K562 (cell line): ENCODE results near the gene RAB13. TPM values are rescaled to one million over a fixed set of nuclear protein-coding genes. Genes with fewer than 3 reads are reported as not detected.
A peak's percentile ranks its signal among the peaks of the same experiment; 100 is the strongest.

ENCODE experiments used
- BDP1 ChIP-seq: IDR thresholded peaks from 3 replicates; pipeline ENCODE4 v1.6.1; 2011; ENCODE audit not compliant: insufficient read length, insufficient read depth
- C11orf30 ChIP-seq: fragments of 450-650 bp; IDR thresholded peaks from 2 replicates; pipeline ENCODE4 v1.6.1; 2016; ENCODE audit warnings: low read depth, mild to moderate bottlenecking
- CREB1 ChIP-seq, 2 experiments: sonication (generic) in 1 of 2; formaldehyde crosslinking in 1 of 2; IDR thresholded peaks; 2 replicates each; pipeline versions ENCODE4 v1.6.1 to v1.8.0; 2012 to 2022; ENCODE audit warnings: inconsistent platforms in 1 of 2, mild to moderate bottlenecking in 1 of 2, missing genetic modification reagents in 1 of 2, moderate library complexity in 1 of 2
- E2F1 ChIP-seq: sonication (generic); formaldehyde crosslinking; IDR thresholded peaks from 2 replicates; pipeline ENCODE4 v1.8.1; 2023; ENCODE audit warnings: mild to moderate bottlenecking, missing genetic modification reagents, moderate library complexity
- HDAC1 ChIP-seq, 2 experiments: fragments of 450-650 bp; IDR thresholded peaks; 2 replicates each; pipeline ENCODE4 v1.6.1; 2016 to 2017; ENCODE audit warnings: inconsistent platforms in 1 of 2, mild to moderate bottlenecking in 1 of 2, moderate library complexity in 1 of 2
- HMGXB4 ChIP-seq: sonication (generic); formaldehyde crosslinking; IDR thresholded peaks from 2 replicates; pipeline ENCODE4 v1.8.1; 2023; ENCODE audit warnings: mild to moderate bottlenecking, missing genetic modification reagents
- NR4A1 ChIP-seq, 2 experiments: fragments of 250-450 bp in 1 of 2; fragments of 450-650 bp in 1 of 2; sonication (Bioruptor Pico) in 1 of 2; IDR thresholded peaks; 2 replicates each; pipeline versions ENCODE4 v1.4.0 to v1.6.1; 2016 to 2020; ENCODE audit warnings: mild to moderate bottlenecking in 2 of 2, missing compliant biosample characterization in 1 of 2, missing genetic modification characterization in 1 of 2, moderate library complexity in 1 of 2
- PHF8 ChIP-seq: fragments of 200-600 bp; sonication (generic); IDR thresholded peaks from 2 replicates; pipeline ENCODE4 v1.6.1; 2012; ENCODE audit warnings: mixed run types, mild to moderate bottlenecking, inconsistent platforms, low read length, moderate library complexity, borderline replicate concordance
- RB1 ChIP-seq: fragments of 450-650 bp; IDR thresholded peaks from 2 replicates; pipeline ENCODE4 v1.6.1; 2017; ENCODE audit warnings: low read depth, mild to moderate bottlenecking
- RNF2 ChIP-seq: sonication (generic); IDR thresholded peaks from 2 replicates; pipeline ENCODE4 v1.6.1; 2016
- SNAPC5 ChIP-seq: fragments of 250-450 bp; sonication (Bioruptor Pico); IDR thresholded peaks from 2 replicates; pipeline ENCODE4 v1.8.0; 2021; ENCODE audit warnings: moderate library complexity, mild to moderate bottlenecking, inconsistent platforms
- TRIM24 ChIP-seq, 2 experiments: fragments of 450-650 bp; IDR thresholded peaks; 2 replicates each; pipeline ENCODE4 v1.6.1; 2016
- ZBTB1 ChIP-seq: sonication (generic); formaldehyde crosslinking; IDR thresholded peaks from 2 replicates; pipeline ENCODE4 v1.8.1; 2023; ENCODE audit warnings: missing genetic modification reagents, low read depth, mild to moderate bottlenecking, borderline replicate concordance
- polyA plus RNA-seq, 8 experiments: library from polyadenylated mRNA; depleted of rRNA in 4 of 8; stranded (reverse) in 5 of 8; unstranded in 3 of 8; fragments of >200 nt; fragmentation: Nextera tagmentation in 2 of 8; fragmentation: Illumina TruSeq in 1 of 8; extraction: Ambion mirVana in 2 of 8; extraction: Trizol in 1 of 8; gene quantifications; 2 replicates each; pipeline versions ENCODE4 v1.2.1 to v1.2.3, GENCODE V29; 2011 to 2014; ENCODE audit warnings: inconsistent platforms in 1 of 8, missing spikeins in 1 of 8
- total RNA-seq, 7 experiments: library from RNA; depleted of rRNA in 6 of 7; stranded (reverse); fragments of >200 nt in 6 of 7; fragmentation: Illumina TruSeq in 2 of 7; extraction: Trizol in 2 of 7; gene quantifications; 2 replicates each; pipeline versions ENCODE4 v1.2.1 to v1.2.3, GENCODE V29; 2011 to 2021; ENCODE audit warnings: low replicate concordance in 1 of 7
- TF ChIP-seq, protein P1 (sequence below): IDR thresholded peaks from 2 replicates; pipeline ENCODE4 v1.6.1; 2011; ENCODE audit not compliant: insufficient read length; ENCODE audit errors: extremely low read depth
- TF ChIP-seq, protein P2 (sequence below): sonication (generic); formaldehyde crosslinking; IDR thresholded peaks from 2 replicates; pipeline ENCODE4 v1.8.0; 2022; ENCODE audit warnings: mild to moderate bottlenecking, missing genetic modification reagents
- TF ChIP-seq, protein P3 (sequence below): fragments of 450-650 bp; IDR thresholded peaks from 2 replicates; pipeline ENCODE4 v1.6.1; 2016; ENCODE audit warnings: low read depth, mild to moderate bottlenecking, moderate library complexity

Gene RAB13
- total and polyA plus RNA-seq, 9 of the 15 experiments (the other 6 are each of a cell fraction or from before 2014, with no cell fraction given) = 22.3 to 100 (median 39.8) TPM

GRCh38 chr1:153967107-153967999 is 18.8 kb downstream of the RAB13 start, which contains the start of gene CREB3L4 (continued):
- TF ChIP-seq BDP1 = no peak
- TF ChIP-seq, protein P1, sequence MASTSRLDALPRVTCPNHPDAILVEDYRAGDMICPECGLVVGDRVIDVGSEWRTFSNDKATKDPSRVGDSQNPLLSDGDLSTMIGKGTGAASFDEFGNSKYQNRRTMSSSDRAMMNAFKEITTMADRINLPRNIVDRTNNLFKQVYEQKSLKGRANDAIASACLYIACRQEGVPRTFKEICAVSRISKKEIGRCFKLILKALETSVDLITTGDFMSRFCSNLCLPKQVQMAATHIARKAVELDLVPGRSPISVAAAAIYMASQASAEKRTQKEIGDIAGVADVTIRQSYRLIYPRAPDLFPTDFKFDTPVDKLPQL = peak; percentile 72
- TF ChIP-seq E2F1 (CRISPR knock-in tag) = peak; percentile 61; the same call in 1 of the 2 replicates
- TF ChIP-seq HMGXB4 (CRISPR knock-in tag) = 0 out of 2 replicates have a peak, but pooled peaks have one; percentile 76
- peak; percentile 84 for TF ChIP-seq RB1
- 0 out of 4 replicates have a peak, but pooled peaks of 1 of the 2 experiments have one; percentile 7 for TF ChIP-seq TRIM24 (IDR thresholded peaks at IDR 0.05)
- peak; percentile 32; the same call in 1 of the 2 replicates for TF ChIP-seq RNF2
- TF ChIP-seq, protein P2, sequence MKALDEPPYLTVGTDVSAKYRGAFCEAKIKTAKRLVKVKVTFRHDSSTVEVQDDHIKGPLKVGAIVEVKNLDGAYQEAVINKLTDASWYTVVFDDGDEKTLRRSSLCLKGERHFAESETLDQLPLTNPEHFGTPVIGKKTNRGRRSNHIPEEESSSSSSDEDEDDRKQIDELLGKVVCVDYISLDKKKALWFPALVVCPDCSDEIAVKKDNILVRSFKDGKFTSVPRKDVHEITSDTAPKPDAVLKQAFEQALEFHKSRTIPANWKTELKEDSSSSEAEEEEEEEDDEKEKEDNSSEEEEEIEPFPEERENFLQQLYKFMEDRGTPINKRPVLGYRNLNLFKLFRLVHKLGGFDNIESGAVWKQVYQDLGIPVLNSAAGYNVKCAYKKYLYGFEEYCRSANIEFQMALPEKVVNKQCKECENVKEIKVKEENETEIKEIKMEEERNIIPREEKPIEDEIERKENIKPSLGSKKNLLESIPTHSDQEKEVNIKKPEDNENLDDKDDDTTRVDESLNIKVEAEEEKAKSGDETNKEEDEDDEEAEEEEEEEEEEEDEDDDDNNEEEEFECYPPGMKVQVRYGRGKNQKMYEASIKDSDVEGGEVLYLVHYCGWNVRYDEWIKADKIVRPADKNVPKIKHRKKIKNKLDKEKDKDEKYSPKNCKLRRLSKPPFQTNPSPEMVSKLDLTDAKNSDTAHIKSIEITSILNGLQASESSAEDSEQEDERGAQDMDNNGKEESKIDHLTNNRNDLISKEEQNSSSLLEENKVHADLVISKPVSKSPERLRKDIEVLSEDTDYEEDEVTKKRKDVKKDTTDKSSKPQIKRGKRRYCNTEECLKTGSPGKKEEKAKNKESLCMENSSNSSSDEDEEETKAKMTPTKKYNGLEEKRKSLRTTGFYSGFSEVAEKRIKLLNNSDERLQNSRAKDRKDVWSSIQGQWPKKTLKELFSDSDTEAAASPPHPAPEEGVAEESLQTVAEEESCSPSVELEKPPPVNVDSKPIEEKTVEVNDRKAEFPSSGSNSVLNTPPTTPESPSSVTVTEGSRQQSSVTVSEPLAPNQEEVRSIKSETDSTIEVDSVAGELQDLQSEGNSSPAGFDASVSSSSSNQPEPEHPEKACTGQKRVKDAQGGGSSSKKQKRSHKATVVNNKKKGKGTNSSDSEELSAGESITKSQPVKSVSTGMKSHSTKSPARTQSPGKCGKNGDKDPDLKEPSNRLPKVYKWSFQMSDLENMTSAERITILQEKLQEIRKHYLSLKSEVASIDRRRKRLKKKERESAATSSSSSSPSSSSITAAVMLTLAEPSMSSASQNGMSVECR (CRISPR knock-in tag) = peak; percentile 15; the same call in 1 of the 2 replicates
- TF ChIP-seq CREB1 (IDR thresholded peaks at IDR 0.05) = peak; percentile 51; the same call in 1 of the 2 replicates
- TF ChIP-seq CREB1 (CRISPR knock-in tag; IDR thresholded peaks at IDR 0.05) = peak; percentile 67
- 0 out of 2 replicates have a peak, but pooled peaks have one; percentile 50 for TF ChIP-seq ZBTB1
- peak; percentile 82; the same call in 1 of the 2 replicates for TF ChIP-seq PHF8
- TF ChIP-seq, protein P3, sequence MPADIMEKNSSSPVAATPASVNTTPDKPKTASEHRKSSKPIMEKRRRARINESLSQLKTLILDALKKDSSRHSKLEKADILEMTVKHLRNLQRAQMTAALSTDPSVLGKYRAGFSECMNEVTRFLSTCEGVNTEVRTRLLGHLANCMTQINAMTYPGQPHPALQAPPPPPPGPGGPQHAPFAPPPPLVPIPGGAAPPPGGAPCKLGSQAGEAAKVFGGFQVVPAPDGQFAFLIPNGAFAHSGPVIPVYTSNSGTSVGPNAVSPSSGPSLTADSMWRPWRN = peak; percentile 36; the same call in 1 of the 2 replicates
- no peak for TF ChIP-seq NR4A1 (CRISPR knock-in tag; IDR thresholded peaks at IDR 0.05)
- TF ChIP-seq NR4A1 (tag; IDR thresholded peaks at IDR 0.05) = peak; percentile 44; the same call in 1 of the 2 replicates
- no peak for TF ChIP-seq SNAPC5 (CRISPR knock-in tag)
- TF ChIP-seq HDAC1 (IDR thresholded peaks at IDR 0.05) = peak in 1 of 2 experiments; percentile 81; a peak in 2 of 4 replicates
- peak; percentile 70 for TF ChIP-seq C11orf30
